ENCODE data around the gene CNTN4. TPM values are rescaled to one million over a fixed set of nuclear protein-coding genes. Genes with fewer than 3 reads are reported as not detected.

CNTN4 gene
- total RNA-seq, 1 experiment from 2014 or later: 1.6 TPM

DNA sequence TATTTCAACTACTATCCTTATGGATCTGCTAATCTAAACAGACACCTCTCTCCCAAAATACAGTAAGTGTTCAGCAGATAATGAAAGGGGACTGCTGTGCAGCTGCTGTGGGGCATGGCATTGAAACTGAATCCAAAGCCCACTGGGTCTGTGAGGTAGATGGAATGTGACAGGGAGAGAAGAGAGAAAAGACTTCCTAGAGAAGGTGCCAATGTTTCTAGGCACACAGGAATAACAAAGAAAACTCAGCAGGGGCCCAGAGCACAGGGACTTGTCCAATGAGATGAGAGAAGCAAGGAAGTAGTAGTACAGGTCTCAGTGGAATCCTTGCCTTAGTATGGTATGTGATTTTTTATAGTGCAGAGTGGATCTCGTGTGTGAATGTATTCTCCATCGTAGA is 553.7 kb downstream of the CNTN4 start:
- Histone ChIP-seq H3K9ac (ENCODE audit: extremely low read depth, insufficient read length, low read length) (no peak overlapping the region), H3K9me3 (ENCODE audit: control insufficient read depth, low read depth, low read length) (no peaks in the 10 kb centered on the region), H3K23ac (ENCODE audit: insufficient read length, low read depth, low read length) (no peak overlapping the region), H3T11ph (ENCODE audit: low read length) (no peak overlapping the region), H3K79me1 (ENCODE audit: insufficient read depth, low read depth, low read length, poor library complexity, severe bottlenecking) (no peaks in the 10 kb centered on the region), H3K4me1 (ENCODE audit: insufficient read depth, low read length) (peaks cover 8% of the 10 kb centered on the region; the same call in 1 of the 2 replicates), H2BK20ac (ENCODE audit: low read depth, low read length, poor library complexity, severe bottlenecking) (no peak overlapping the region), H2AK5ac (ENCODE audit: insufficient read length, low read length) (no peak overlapping the region), H2BK15ac (ENCODE audit: low read depth, low read length) (no peak overlapping the region), H3K4ac (ENCODE audit: low read depth, low read length) (no peak overlapping the region), H3K14ac (ENCODE audit: insufficient read depth, low read length) (no peak overlapping the region), H2BK5ac (ENCODE audit: insufficient read length, low read length) (no peak overlapping the region), H2AFZ (ENCODE audit: low read length) (no peak overlapping the region), H3K56ac (ENCODE audit: insufficient read length, low read depth, low read length) (no peak overlapping the region), H3K79me2 (ENCODE audit: insufficient read depth, low read length) (no peaks in the 10 kb centered on the region), H3K23me2 (ENCODE audit: insufficient read length, low read depth, low read length, poor library complexity, severe bottlenecking) (no peaks in the 10 kb centered on the region), H4K91ac (ENCODE audit: insufficient read length, low read depth, low read length) (no peak overlapping the region), H3K27me3 (ENCODE audit: insufficient read depth, low read length) (no peaks in the 10 kb centered on the region), H4K5ac (ENCODE audit: insufficient read length, low read depth, low read length) (no peak overlapping the region), H4K8ac (replicated peaks; ENCODE audit: insufficient read length, low read depth, low read length) (no peak overlapping the region), H2BK120ac (ENCODE audit: low read depth, low read length, poor library complexity, severe bottlenecking) (no peak overlapping the region), H3K27ac (ENCODE audit: insufficient read length, low read depth, low read length) (no peak overlapping the region), H3K4me2 (ENCODE audit: insufficient read depth, insufficient read length, low read length) (no peak overlapping the region), H2BK12ac (ENCODE audit: insufficient read length, low read depth, low read length) (no peak overlapping the region), H4K20me1 (ENCODE audit: control insufficient read depth, insufficient read depth, insufficient read length) (no peaks in the 10 kb centered on the region), H3K18ac (ENCODE audit: insufficient read length, low read depth, low read length) (no peak overlapping the region)
- H3K9me3 Mint-ChIP-seq: peaks cover 11 to 14% of the 10 kb centered on the region in 2 experiments
- WGBS (ENCODE audit: extremely low coverage, insufficient read length, low lambda C conversion rate): no CpG with 5 or more reads among the region's 2 CpGs
- H3K27me3 Mint-ChIP-seq (ENCODE audit: low read depth): no peaks in the 10 kb centered on the region
- peak overlapping the region in 1 of 2 experiments; percentile 48; a peak in 1 of 5 replicates for H3K4me3 Mint-ChIP-seq
- DNase-seq: peak; percentile 73
- TF ChIP-seq, protein P1, sequence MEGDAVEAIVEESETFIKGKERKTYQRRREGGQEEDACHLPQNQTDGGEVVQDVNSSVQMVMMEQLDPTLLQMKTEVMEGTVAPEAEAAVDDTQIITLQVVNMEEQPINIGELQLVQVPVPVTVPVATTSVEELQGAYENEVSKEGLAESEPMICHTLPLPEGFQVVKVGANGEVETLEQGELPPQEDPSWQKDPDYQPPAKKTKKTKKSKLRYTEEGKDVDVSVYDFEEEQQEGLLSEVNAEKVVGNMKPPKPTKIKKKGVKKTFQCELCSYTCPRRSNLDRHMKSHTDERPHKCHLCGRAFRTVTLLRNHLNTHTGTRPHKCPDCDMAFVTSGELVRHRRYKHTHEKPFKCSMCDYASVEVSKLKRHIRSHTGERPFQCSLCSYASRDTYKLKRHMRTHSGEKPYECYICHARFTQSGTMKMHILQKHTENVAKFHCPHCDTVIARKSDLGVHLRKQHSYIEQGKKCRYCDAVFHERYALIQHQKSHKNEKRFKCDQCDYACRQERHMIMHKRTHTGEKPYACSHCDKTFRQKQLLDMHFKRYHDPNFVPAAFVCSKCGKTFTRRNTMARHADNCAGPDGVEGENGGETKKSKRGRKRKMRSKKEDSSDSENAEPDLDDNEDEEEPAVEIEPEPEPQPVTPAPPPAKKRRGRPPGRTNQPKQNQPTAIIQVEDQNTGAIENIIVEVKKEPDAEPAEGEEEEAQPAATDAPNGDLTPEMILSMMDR (conservative IDR thresholded peaks at IDR 0.05): no peak
- H3K4me1 Mint-ChIP-seq: peaks cover 56% of the 10 kb centered on the region in 2 experiments
- peaks cover 0 to 15% (median 13%) of the 10 kb centered on the region in 3 experiments; a peak in 5 of 7 replicates for H3K36me3 Mint-ChIP-seq (ENCODE audit: insufficient read depth in 1 of 3, low read depth in 3 of 3)
- H3K27ac Mint-ChIP-seq: peak overlapping the region in 1 of 3 experiments; percentile 10; a peak in 2 of 7 replicates

All from H9 (cell line).